NCI-H774 (cell line): Measurements from ENCODE around the gene TRHDE.

ENCODE experiments used
- DNase-seq: peaks from one replicate; lab custom pipeline; 2025; lab: John Stamatoyannopoulos, UW

TRHDE gene

DNA sequence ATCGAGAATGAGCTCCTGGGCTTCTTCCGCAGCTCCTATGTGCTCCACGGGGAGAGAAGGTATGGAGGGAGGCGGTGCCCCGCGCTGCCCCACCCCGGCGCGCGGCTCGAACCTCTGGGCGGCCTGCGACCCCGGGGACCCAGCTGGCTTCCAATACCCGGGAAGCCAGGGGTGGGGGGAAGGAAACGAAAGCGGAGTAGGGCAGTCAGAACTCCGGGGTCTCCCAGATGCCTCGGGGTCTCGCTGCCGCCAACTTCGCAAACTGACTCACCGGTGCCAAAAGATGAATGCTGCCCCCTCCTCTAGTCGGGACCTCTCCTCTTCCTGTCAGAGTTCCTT is 1.3 kb downstream of the TRHDE start:
- DNase-seq, result no peak

DNA sequence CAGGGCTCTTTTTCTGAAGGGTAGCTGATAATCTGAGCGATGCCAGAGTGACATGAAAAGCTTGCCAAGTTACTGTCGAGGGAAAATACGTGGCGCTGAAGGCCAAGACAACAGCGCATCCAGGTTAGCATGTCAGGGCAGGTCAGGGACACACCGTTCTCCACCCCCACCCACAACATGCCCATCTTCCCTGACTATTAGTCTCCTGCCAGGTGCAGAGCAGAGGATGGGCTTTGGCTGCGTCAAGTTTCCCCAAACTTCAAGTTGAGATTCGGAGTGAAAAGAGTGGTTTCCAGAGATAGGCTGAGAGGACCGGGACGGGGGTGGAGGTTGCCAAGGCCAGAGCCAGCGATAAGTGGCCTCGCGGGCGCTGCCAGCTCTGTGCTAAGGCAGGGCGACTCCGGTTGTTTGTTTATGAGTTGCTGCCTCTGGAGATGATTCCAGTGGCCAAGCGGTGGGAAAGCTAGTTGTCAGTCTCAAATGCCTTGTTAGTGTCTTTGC is 1.7 kb downstream of the TRHDE start:
- no peak for DNase-seq

DNA sequence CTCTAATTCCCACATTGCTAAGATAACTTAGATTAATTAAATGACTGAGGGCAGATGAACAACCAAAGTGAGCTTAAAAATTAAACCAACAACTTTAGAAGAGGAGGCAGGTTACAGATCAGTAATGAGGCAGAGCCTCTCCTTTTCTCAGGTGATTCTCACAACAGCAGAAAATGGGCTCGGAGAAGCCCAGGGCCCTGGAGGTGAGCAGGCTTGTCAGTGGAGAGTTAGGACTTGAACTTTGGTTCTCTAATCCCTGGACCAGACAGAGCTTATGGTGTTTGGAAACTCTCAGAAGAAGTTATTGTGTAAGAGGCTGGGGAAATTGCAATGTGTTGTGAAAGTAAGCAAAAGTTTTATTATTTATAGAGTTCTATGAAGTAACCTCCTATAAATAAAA is 2.8 kb downstream of the TRHDE start:
- DNase-seq, result no peak

GRCh38 chr12:72275526-72275925 is 3.4 kb downstream of the TRHDE start:
- DNase-seq, result no peak

DNA sequence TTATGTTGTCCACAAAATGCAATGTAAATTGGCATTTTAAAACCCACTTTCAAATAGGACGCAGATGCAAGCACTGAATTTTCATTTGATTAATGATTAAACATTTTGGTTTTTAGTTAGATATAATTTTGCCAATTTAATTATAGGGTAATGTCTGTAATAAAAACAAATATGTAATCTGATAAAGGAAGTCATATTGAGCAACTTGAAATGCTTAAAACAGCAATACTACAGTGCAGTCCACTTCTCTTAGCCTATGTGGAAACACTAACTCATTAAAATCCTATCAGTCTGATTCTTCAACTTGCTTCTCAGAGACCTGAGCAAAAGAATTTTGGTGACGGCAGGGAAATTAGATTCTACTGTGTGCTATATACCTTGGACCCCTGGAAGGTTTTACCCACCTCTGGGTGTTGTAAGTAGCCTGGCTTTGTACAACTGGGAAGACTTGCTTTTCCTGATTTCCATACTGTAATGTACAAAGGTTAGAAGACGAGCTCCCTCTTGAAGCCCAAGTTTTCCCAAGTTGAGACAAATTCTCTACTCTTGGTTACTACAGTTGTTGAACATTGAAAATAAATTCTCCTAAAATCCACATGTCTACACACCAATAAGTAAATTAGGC is 4.1 kb downstream of the TRHDE start:
- no peak for DNase-seq

DNA sequence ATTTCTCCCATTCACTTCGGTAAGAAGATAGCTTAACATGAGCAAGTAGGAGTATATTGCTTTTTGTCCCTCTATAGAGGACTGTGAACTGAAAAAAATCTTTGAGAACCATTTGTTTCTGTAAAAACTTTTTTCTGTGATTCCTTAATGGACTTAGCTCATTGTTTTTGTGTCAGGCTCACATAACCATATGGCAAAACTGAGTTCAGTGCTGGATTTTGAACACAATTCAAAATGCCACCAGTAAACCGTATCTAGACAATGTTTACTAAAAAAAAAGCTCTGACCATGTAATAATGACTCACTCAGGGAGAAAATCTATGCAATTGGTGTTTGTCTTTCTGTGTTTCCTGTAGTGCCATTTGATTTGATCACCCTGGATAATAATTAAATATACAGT is 5.2 kb downstream of the TRHDE start:
- DNase-seq, result no peak

GRCh38 chr12:72278894-72279293 is 6.7 kb downstream of the TRHDE start:
- no peak for DNase-seq

DNA sequence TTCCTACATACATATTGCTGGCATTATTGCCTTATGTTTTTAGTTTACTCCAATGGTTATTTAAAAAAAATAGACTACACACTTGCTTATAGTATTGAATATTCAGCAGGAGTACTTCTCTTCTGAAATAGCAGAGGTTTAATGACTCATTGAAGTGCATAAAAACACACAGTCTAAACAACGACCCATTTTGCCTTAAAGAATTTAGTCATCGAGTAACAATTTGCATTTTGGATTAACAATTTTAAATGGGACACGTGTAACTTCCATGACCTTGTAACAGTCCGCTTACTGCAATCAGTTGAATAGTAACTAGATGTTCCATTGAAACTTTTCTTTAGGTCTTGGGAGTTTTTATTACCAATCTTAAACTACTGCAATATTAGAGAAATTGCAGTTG is 9.0 kb downstream of the TRHDE start:
- DNase-seq, result no peak

- no peak for DNase-seq
These were observed 10.6 kb downstream of the TRHDE start for GRCh38 chr12:72282721-72283120.

- DNase-seq, result no peak
These were observed 13.7 kb downstream of the TRHDE start for GRCh38 chr12:72285861-72286260.

- no peak for DNase-seq
These were observed 14.4 kb downstream of the TRHDE start for GRCh38 chr12:72286526-72286925.

DNA sequence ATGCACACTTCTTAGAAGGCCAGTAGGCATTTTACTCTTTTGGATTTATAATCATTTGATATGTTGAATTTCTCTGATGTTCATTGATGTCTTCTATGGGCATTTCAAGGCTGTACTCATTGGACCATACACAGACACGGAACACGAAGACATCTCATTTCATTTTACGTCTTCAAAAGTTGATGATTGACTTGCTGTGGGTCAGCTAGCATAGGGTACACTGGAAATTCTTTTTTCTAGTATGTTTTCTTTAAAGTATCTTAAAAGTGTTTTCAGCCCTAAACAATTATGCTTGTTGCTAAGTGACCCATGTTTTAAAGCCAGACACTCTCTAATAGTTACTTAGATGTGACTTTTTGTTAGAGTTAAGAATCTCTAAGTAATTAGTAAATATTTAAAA is 16.3 kb downstream of the TRHDE start:
- no peak for DNase-seq

GRCh38 chr12:72288911-72289310 is 16.7 kb downstream of the TRHDE start:
- no peak for DNase-seq

- DNase-seq, result no peak
These were observed 17.5 kb downstream of the TRHDE start for GRCh38 chr12:72289633-72290032.

DNA sequence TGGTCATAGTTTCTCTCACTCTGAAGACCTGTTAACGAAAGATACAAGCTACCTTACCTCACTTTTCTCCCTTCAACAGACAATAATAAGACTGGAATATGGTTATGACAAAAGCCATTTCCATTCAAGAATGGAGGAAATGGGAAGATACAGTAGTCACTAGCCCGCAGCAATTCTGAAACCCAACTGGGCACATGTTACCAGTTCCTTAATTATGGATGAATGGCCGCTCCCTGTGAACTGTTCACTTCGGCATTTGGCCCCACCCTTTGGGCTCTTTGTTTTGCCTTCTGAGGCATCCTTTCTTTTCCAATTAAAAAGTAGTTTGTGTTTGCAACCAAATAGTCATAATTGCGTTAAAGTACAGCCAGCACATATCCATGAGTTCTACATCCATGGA is 19.0 kb downstream of the TRHDE start:
- no peak for DNase-seq

DNA sequence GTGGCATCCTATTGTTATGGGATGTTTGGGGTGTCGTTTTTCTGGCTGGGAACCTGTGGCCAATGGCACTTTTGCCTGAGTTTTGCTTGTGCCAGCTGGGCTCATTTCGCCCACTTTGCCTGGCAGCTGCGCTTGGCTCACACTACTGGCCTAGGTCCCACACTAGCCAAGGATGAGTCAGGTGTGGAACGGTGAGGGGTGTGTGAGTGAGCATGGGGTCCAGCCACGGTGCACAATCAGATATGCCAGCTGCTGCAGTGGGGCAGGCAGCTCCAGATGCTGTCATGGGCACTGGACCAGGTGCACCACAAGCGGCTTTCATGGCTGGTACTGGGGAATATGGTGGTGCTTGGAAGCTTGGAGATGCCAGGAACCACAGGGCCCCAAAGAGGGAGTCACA is 21.5 kb downstream of the TRHDE start:
- no peak for DNase-seq

DNA sequence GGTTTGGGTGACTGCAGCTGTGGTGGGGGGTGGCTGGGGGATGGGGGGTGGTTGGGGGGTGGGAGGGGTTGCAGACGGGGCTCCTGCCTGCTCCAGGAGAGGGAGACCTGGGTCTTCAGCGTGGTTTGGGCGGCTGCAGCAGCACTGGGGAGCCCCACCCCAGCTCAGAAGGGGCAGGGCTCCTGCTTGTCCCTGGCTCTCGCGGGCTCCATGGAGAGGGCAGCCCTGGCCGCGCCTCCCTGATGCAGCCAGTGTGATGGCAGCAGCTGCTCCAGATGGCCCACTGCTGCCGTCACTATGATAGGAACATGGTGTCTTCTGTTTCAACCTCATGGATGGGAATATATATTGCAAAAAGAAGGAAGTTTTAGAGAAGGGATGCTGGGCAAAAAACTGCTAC is 22.9 kb downstream of the TRHDE start:
- no peak for DNase-seq

GRCh38 chr12:72295744-72296143 is 23.6 kb downstream of the TRHDE start:
- no peak for DNase-seq

- DNase-seq, result no peak
These were observed 24.2 kb downstream of the TRHDE start for GRCh38 chr12:72296389-72296788.

GRCh38 chr12:72297666-72298065 is 25.5 kb downstream of the TRHDE start:
- no peak for DNase-seq

DNA sequence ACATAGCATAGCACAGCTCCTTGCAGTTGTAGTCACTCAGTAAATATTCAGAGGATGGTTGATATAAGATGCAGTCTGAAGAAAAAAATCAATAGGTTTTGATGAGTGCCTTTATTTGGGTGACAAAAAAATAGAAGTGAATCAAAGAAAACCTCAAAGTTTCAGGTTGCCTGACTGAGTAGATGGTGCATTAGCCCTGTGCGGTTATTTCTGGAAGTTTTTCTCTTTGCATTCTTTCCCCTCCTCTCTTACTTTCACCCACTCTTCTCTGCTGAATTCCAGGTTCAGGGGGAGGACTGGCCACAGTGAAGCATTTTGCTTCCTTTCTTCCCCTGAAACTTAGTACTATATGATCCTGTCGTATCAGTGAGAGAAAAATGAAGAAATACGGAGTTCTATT is 28.6 kb downstream of the TRHDE start:
- no peak for DNase-seq

- DNase-seq, result no peak
These were observed 32.6 kb downstream of the TRHDE start for GRCh38 chr12:72304751-72305150.

DNA sequence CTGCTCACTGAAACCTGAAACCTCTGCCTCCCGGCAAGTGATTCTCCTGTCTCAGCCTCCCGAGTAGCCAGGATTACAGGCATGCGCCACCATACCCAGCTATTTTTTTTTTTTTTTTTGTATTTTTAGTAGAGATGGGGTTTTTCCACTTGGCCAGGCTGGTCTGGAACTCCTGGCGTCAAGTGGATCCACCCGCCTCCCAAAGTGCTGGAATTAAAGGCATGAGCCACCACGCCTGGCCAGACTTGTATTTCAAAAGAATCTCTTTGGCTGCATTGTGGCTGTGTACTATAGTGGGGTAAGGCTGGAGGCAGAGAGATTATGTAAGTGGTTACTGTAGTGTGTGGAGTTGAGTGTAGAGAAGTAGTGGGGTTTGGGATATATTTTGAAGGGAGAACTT is 35.1 kb downstream of the TRHDE start:
- no peak for DNase-seq

DNA sequence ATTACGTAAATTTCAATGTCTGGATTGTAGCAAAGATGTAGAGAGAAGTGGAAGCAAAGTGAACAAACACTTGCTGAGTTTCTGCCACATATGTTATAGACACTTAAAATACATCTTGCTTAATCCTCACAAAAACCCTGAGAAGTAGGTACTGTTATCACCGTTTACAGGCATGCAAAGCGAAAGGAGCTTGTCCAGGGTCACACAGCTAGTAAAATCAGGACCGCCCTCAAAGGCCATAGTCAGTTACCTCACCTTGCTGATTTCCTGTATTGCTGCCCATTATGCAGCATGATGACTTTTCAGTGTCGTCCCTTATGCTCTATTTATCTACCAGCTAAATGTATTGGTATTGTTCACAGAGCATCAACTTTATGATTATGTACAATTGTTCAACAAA is 39.8 kb downstream of the TRHDE start:
- DNase-seq, result no peak

DNA sequence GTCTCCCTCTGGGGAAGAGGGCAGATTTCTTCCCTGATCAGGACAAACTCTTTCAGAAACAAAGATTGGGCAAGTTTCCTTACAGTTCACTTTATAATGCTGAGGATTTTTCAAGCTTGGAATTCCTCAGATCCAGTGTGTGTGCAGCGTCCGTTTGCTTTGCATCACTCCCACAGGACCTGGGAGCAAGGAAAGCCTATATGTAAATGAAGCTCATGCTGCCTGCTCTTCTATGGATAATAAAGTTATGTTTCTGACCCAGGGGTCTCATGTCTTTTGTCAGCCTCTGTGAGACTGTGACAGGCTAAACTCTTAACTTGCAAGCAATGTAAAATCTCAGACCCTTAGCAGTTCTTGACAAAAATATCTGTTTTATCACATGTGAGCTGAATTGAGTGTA is 41.6 kb downstream of the TRHDE start:
- no peak for DNase-seq
